ENCODE data around the gene DTX1. TPM values are rescaled to one million over a fixed set of nuclear protein-coding genes. Genes with fewer than 3 reads are reported as not detected.

Gene DTX1
- total and polyA plus RNA-seq, 2 of the 13 experiments (the other 11 are each of a cell fraction or from before 2014, with no cell fraction given), result not detected

DNA sequence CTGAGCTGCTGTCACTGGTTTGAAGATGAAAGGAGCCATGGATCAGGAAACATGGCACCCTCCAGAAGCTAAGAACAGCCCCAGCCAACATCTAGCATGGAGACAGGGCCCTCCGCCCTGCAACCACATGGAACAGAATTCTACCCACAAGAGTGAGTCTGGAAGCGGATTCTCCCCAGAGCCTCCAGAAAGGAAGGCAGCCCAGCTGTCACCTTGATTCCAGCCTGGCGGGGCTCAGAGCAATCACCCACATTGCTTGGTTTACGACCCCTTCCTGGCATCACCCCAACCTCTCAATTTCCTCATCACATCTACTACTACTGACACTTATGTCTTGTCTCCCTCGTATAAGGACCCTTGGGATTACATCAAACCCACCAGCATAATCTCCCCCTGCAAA lies 39.7 kb upstream of the DTX1 start:
- ATAC-seq, result no peak
- Histone ChIP-seq H4K20me1 (ENCODE audit: insufficient read depth, low read length) (no peaks in the 10 kb centered on the region), H3K27ac (ENCODE audit: extremely low read length, insufficient read depth, low read length) (no peak overlapping the region), H3K27me3 (ENCODE audit: control insufficient read depth in 1 of 2, insufficient read depth in 2 of 2, low read length in 2 of 2) (peaks cover 0 to 15% of the 10 kb centered on the region in 2 experiments; a peak in 2 of 5 replicates), H3K4me1 (ENCODE audit: insufficient read depth, low read length) (no peaks in the 10 kb centered on the region), H3K36me3 (replicated peaks in 1 of 2; ENCODE audit: control insufficient read depth in 1 of 2, insufficient read depth in 2 of 2, low read length in 2 of 2) (no peaks in the 10 kb centered on the region), H3K9ac (ENCODE audit: insufficient read depth, low read depth, low read length) (no peak overlapping the region), H3K4me2 (ENCODE audit: low read depth, low read length) (no peak overlapping the region), H3K4me3 (replicated peaks in 1 of 3; ENCODE audit: insufficient read depth in 1 of 3, low read depth in 2 of 3, low read length in 3 of 3) (no peak overlapping the region), H2AFZ (ENCODE audit: low read length) (no peak overlapping the region), H3K9me3 (ENCODE audit: low read length) (no peaks in the 10 kb centered on the region), H3K79me2 (ENCODE audit: insufficient read depth, low read length) (no peaks in the 10 kb centered on the region)
- no TSS peak for BruUV-seq (replicated peaks)
- DNase-seq (ENCODE audit: low spot score), result no peak
- no peak for FAIRE-seq
- ChIA-PET CTCF (ENCODE audit: low intra/inter-chr PET ratio, low total read pairs) (no interaction called here), POLR2A (no interaction called here)
- intact Hi-C loops (cut with micrococcal nuclease; ENCODE audit: unreplicated experiment), result no loop called here
- whole genome bisulfite sequencing (ENCODE audit: low lambda C conversion rate), result 19% methylated on average over 3 of the region's 5 CpGs
- TF ChIP-seq ZNF253 (CRISPR knock-in tag; IDR thresholded peaks at IDR 0.05; ENCODE audit: borderline replicate concordance) (no peak), ZNF878 (CRISPR knock-in tag; IDR thresholded peaks at IDR 0.05) (no peak), ZNF546 (CRISPR knock-in tag; conservative IDR thresholded peaks at IDR 0.05) (no peak), ZMAT5 (CRISPR knock-in tag; IDR thresholded peaks at IDR 0.05; ENCODE audit: borderline replicate concordance, low read depth) (no peak), CBX1 (IDR thresholded peaks at IDR 0.05; ENCODE audit: low read depth) (no peak), KMT2B (CRISPR knock-in tag; IDR thresholded peaks at IDR 0.05) (no peak), ZEB1 (IDR thresholded peaks at IDR 0.05; ENCODE audit: insufficient replicate concordance, low read depth) (no peak), ZNF75D (CRISPR knock-in tag; IDR thresholded peaks at IDR 0.05; ENCODE audit: borderline replicate concordance) (no peak), ZNF205 (CRISPR knock-in tag; IDR thresholded peaks at IDR 0.05) (no peak), ATF4 (CRISPR knock-in tag; IDR thresholded peaks at IDR 0.05) (no peak), ZNF138 (CRISPR knock-in tag; IDR thresholded peaks at IDR 0.05; ENCODE audit: low read depth) (no peak), ZNF496 (CRISPR knock-in tag; IDR thresholded peaks at IDR 0.05; ENCODE audit: insufficient replicate concordance) (no peak), NR2C2 (CRISPR knock-in tag; IDR thresholded peaks at IDR 0.05; ENCODE audit: borderline replicate concordance) (no peak), TAF1 (CRISPR knock-in tag; IDR thresholded peaks at IDR 0.05) (no peak)
- TF ChIP-seq, protein P1, sequence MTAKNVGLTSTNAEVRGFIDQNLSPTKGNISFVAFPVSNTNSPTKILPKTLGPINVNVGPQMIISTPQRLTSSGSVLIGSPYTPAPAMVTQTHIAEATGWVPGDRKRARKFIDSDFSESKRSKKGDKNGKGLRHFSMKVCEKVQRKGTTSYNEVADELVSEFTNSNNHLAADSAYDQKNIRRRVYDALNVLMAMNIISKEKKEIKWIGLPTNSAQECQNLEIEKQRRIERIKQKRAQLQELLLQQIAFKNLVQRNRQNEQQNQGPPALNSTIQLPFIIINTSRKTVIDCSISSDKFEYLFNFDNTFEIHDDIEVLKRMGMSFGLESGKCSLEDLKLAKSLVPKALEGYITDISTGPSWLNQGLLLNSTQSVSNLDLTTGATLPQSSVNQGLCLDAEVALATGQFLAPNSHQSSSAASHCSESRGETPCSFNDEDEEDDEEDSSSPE (CRISPR knock-in tag; IDR thresholded peaks at IDR 0.05), result no peak
- in situ Hi-C loops (cut with HindIII; ENCODE audit: extremely low pct_ligation_motif_present, low pct_unique_long_range_greater_than_20kb), result no loop called here

All from HepG2 (cell line).